Endothelial cell of umbilical vein (primary cell): ENCODE results near the gene SLC27A6. TPM values are rescaled to one million over a fixed set of nuclear protein-coding genes. Genes with fewer than 3 reads are reported as not detected.

Experiments
- BruUV-seq: library from RNA; stranded (reverse); fragments of 400-500 nt; replicated peaks from 2 replicates; lab custom pipeline; 2021; lab: Mats Ljungman, UMichigan
- CTCF ChIA-PET: fragments of 300-600, 350-600 bp; sonication (Branson Sonifier 250); formaldehyde crosslinking; loops from one replicate; lab custom pipeline; 2021; ENCODE audit warnings: antibody characterized with exemption, inconsistent platforms; lab: Charles Lee
- POLR2A ChIA-PET: fragments of 300-600, 350-600 bp; sonication (Branson Sonifier 250); formaldehyde crosslinking; loops from one replicate; lab custom pipeline; 2021; ENCODE audit warnings: antibody characterized with exemption, inconsistent platforms; lab: Charles Lee
- DNase-seq: peaks from one replicate; pipeline ENCODE4 v3.0.0-alpha.2; 2011; ENCODE audit warnings: low read depth, low spot score
- FAIRE-seq: peaks from 2 replicates; lab custom pipeline; 2011; peaks lifted over from hg19 to GRCh38; lab: Jason Lieb, UNC
- H2AFZ ChIP-seq: 2 replicates; pipeline ENCODE4 v1.6.0; 2012; ENCODE audit warnings: low read depth, low read length, control low read depth, inconsistent platforms
- H3K27ac ChIP-seq: 2 replicates; pipeline ENCODE4 v1.5.1; 2011; ENCODE audit warnings: low read depth, mild to moderate bottlenecking, control low read depth, low read length, moderate library complexity; ENCODE audit not compliant: insufficient read depth
- H3K27me3 ChIP-seq, 2 experiments: 2 replicates each; pipeline versions ENCODE4 v1.6.0 to v1.6.1; 2011; ENCODE audit warnings: low read length in 2 of 2, mixed read lengths in 1 of 2; ENCODE audit not compliant: control insufficient read depth in 2 of 2, insufficient read depth in 2 of 2
- H3K36me3 ChIP-seq, 2 experiments: 2 replicates in 1 of 2; 3 replicates in 1 of 2; pipeline ENCODE4 v1.5.1; 2011; ENCODE audit warnings: low read length in 2 of 2, mild to moderate bottlenecking in 1 of 2, moderate library complexity in 1 of 2; ENCODE audit not compliant: control insufficient read depth in 2 of 2, insufficient read depth in 2 of 2; ENCODE audit errors: extremely low read depth in 1 of 2
- H3K4me1 ChIP-seq: 3 replicates; pipeline ENCODE4 v1.5.1; 2011; ENCODE audit warnings: mild to moderate bottlenecking, low read length; ENCODE audit not compliant: control insufficient read depth, insufficient read depth; ENCODE audit errors: extremely low read depth
- H3K4me2 ChIP-seq: 2 replicates; pipeline ENCODE4 v1.6.1; 2011; ENCODE audit warnings: low read length, control low read depth, mixed read lengths; ENCODE audit not compliant: insufficient read depth
- H3K4me3 ChIP-seq, 3 experiments: fragments of 200-600 bp in 1 of 3; sonication (generic), shearing (Covaris generic) in 1 of 3; replicated peaks in 1 of 3; 2 replicates each; pipeline ENCODE4 v1.5.1; 2011 to 2016; ENCODE audit warnings: control low read depth in 3 of 3, low read length in 3 of 3, mild to moderate bottlenecking in 2 of 3, inconsistent platforms in 1 of 3, low read depth in 1 of 3, moderate library complexity in 1 of 3; ENCODE audit not compliant: insufficient read depth in 1 of 3
- H3K79me2 ChIP-seq: 2 replicates; pipeline ENCODE4 v1.6.0; 2012; ENCODE audit warnings: low read length, inconsistent platforms; ENCODE audit not compliant: control insufficient read depth, insufficient read depth
- H3K9ac ChIP-seq: replicated peaks from 2 replicates; pipeline ENCODE3; 2011; ENCODE audit warnings: low read length, control low read depth; ENCODE audit not compliant: insufficient read depth; ENCODE audit errors: extremely low read depth
- H3K9me1 ChIP-seq: replicated peaks from 3 replicates; pipeline ENCODE4 v1.6.0; 2011; ENCODE audit warnings: mild to moderate bottlenecking, low read length; ENCODE audit not compliant: control insufficient read depth, insufficient read depth; ENCODE audit errors: extremely low read depth
- H3K9me3 ChIP-seq: replicated peaks from 2 replicates; pipeline ENCODE4 v1.5.1; 2012; ENCODE audit warnings: low read length, inconsistent platforms; ENCODE audit not compliant: control insufficient read depth, insufficient read depth
- H4K20me1 ChIP-seq: replicated peaks from 2 replicates; pipeline ENCODE3; 2011; ENCODE audit warnings: mild to moderate bottlenecking, low read length; ENCODE audit not compliant: control insufficient read depth, insufficient read depth; ENCODE audit errors: extremely low read depth
- EZH2 ChIP-seq: IDR thresholded peaks from 2 replicates; pipeline ENCODE4 v1.6.1; 2012; ENCODE audit warnings: borderline replicate concordance, low read depth, mild to moderate bottlenecking, moderate library complexity, low read length, inconsistent platforms; ENCODE audit not compliant: severe bottlenecking
- FOS ChIP-seq: IDR thresholded peaks from 2 replicates; pipeline ENCODE4 v1.6.1; 2011; ENCODE audit warnings: mild to moderate bottlenecking, low read length, moderate library complexity, borderline replicate concordance; ENCODE audit not compliant: insufficient read depth
- GATA2 ChIP-seq: IDR thresholded peaks from 2 replicates; pipeline ENCODE4 v1.7.0; 2011; ENCODE audit warnings: low read depth, mild to moderate bottlenecking, moderate library complexity, mixed read lengths, low read length; ENCODE audit not compliant: insufficient read length, insufficient read depth
- MYC ChIP-seq: IDR thresholded peaks from one replicate; pipeline ENCODE4 v1.6.1; 2011; ENCODE audit warnings: mild to moderate bottlenecking, low read depth, low read length
- POLR2A ChIP-seq: IDR thresholded peaks from 2 replicates; pipeline ENCODE4 v1.6.1; 2012; ENCODE audit warnings: low read depth, mild to moderate bottlenecking, control low read depth, low read length
- POLR2AphosphoS5 ChIP-seq: IDR thresholded peaks from 2 replicates; pipeline ENCODE4 v1.6.1; 2012; ENCODE audit warnings: low read depth, mild to moderate bottlenecking, control low read depth, low read length, moderate library complexity; ENCODE audit not compliant: insufficient read depth
- dilution Hi-C: fragments of 300-500 bp; cut with MboI; formaldehyde crosslinking; loops from one replicate; pipeline ENCODE4 v1.15.0; 2019; ENCODE audit warnings: low sequenced_read_pairs; ENCODE audit not compliant: extremely low pct_ligation_motif_present
- intact Hi-C: fragments of 100-400 bp; cut with micrococcal nuclease; formaldehyde crosslinking; loops from one replicate; pipeline ENCODE4 v1.10.0; 2022
- polyA plus RNA-seq, 4 experiments: library from polyadenylated mRNA; depleted of rRNA in 3 of 4; stranded (reverse) in 3 of 4; unstranded in 1 of 4; fragments of >200 nt; gene quantifications; 2 replicates each; pipeline versions ENCODE4 v1.2.1 to v1.2.3, GENCODE V29; 2011 to 2012; ENCODE audit warnings: missing spikeins in 1 of 4
- total RNA-seq: library from RNA; stranded (reverse); gene quantifications from 2 replicates; pipeline ENCODE4 v1.2.3, GENCODE V29; 2021
- TF ChIP-seq, protein P1 (sequence below), 2 donors: IDR thresholded peaks; 1 replicate in 1 of 2; 2 replicates in 1 of 2; pipeline ENCODE4 v1.5.1; 2011; ENCODE audit warnings: low read length in 2 of 2, mild to moderate bottlenecking in 2 of 2, moderate library complexity in 2 of 2, control low read depth in 1 of 2, inconsistent platforms in 1 of 2, low read depth in 1 of 2; ENCODE audit not compliant: insufficient read depth in 1 of 2; ENCODE audit errors: extremely low read depth in 1 of 2
- TF ChIP-seq, protein P2 (sequence below): IDR thresholded peaks from 2 replicates; pipeline ENCODE4 v1.6.1; 2011; ENCODE audit not compliant: insufficient read depth, insufficient read length

Gene SLC27A6
- total and polyA plus RNA-seq, 2 donors (not counting 3 experiments of a cell fraction or from before 2014, with no cell fraction given), result 0.10 TPM; not detected in 1

DNA sequence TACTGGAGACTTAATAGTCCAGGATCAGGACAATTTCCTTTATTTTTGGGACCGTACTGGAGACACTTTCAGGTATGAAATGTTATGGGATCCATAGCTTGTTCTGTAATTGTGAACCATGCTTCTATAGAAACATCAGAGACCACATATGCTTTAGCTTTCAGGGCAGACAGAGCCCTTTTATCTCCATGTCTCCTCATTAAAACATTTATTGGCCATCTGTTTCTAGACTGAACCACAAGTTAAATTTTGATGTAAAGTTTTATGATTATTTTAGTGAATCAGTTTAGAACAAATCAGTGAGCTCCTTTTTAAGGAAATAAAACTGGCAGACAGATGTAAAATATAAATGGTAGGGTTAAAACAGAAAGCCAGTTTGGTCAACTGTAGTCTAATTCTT is 62.0 kb downstream of the SLC27A6 start:
- no peak overlapping the region for H3K27ac ChIP-seq

More for the DNA sequence above, 62.0 kb downstream of the SLC27A6 start:
- no peaks in the 10 kb centered on the region for H3K27me3 ChIP-seq
- no peaks in the 10 kb centered on the region for H3K36me3 ChIP-seq
- no peak for DNase-seq
- H3K9me3 ChIP-seq, result no peaks in the 10 kb centered on the region
- H3K9me1 ChIP-seq, result no peaks in the 10 kb centered on the region
- no TSS peak for BruUV-seq
- no peak overlapping the region for H2AFZ ChIP-seq
- H4K20me1 ChIP-seq, result no peaks in the 10 kb centered on the region
- ChIA-PET POLR2A (no interaction called here), CTCF (no interaction called here)
- H3K4me1 ChIP-seq, result no peaks in the 10 kb centered on the region
- intact Hi-C loops (no loop called here), dilution Hi-C loops (no loop called here)
- FAIRE-seq, result no peak
- no peak overlapping the region for H3K4me2 ChIP-seq
- TF ChIP-seq, protein P1, sequence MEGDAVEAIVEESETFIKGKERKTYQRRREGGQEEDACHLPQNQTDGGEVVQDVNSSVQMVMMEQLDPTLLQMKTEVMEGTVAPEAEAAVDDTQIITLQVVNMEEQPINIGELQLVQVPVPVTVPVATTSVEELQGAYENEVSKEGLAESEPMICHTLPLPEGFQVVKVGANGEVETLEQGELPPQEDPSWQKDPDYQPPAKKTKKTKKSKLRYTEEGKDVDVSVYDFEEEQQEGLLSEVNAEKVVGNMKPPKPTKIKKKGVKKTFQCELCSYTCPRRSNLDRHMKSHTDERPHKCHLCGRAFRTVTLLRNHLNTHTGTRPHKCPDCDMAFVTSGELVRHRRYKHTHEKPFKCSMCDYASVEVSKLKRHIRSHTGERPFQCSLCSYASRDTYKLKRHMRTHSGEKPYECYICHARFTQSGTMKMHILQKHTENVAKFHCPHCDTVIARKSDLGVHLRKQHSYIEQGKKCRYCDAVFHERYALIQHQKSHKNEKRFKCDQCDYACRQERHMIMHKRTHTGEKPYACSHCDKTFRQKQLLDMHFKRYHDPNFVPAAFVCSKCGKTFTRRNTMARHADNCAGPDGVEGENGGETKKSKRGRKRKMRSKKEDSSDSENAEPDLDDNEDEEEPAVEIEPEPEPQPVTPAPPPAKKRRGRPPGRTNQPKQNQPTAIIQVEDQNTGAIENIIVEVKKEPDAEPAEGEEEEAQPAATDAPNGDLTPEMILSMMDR (IDR thresholded peaks at IDR 0.05; ENCODE audit: extremely low read depth in 1 of 2, insufficient read depth in 1 of 2, low read depth in 1 of 2, low read length in 2 of 2), result no peak
- TF ChIP-seq POLR2A, result no peak
- TF ChIP-seq, protein P2, sequence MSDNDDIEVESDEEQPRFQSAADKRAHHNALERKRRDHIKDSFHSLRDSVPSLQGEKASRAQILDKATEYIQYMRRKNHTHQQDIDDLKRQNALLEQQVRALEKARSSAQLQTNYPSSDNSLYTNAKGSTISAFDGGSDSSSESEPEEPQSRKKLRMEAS, result no peak
- no peak for TF ChIP-seq MYC
- TF ChIP-seq GATA2, result no peak
- no peak for TF ChIP-seq POLR2AphosphoS5
- no peak for TF ChIP-seq FOS
- TF ChIP-seq EZH2, result no peak
- H3K9ac ChIP-seq, result no peak overlapping the region
- H3K79me2 ChIP-seq, result no peaks in the 10 kb centered on the region
- no peak overlapping the region for H3K4me3 ChIP-seq
